Erythroblast (primary cell): ENCODE data around the gene LCTL.
A peak's percentile ranks its signal among the peaks of the same experiment; 100 is the strongest.

ENCODE experiments used
- DNase-seq, 2 experiments: peaks; one replicate each; lab custom pipeline; 2025; lab: John Stamatoyannopoulos, UW
- GATA1 ChIP-seq: IDR thresholded peaks from 2 replicates; pipeline ENCODE4 v1.6.1; 2011; ENCODE audit warnings: low read depth, mild to moderate bottlenecking, control low read depth, low read length, moderate library complexity
- POLR2A ChIP-seq: IDR thresholded peaks from 2 replicates; pipeline ENCODE4 v1.6.1; 2011; ENCODE audit warnings: mild to moderate bottlenecking, low read length

The LCTL gene

GRCh38 chr15:66565741-66566144 is at the start of gene LCTL:
LCTL (minus strand) TSS chr15:66565998; CDS start chr15:66565365, 633 bp downstream.
- no peak for DNase-seq
- no peak for TF ChIP-seq POLR2A
- TF ChIP-seq GATA1, result no peak

GRCh38 chr15:66614951-66615760 is 49.4 kb upstream of the LCTL start:
- no peak for DNase-seq
- TF ChIP-seq POLR2A (no peak), GATA1 (no peak)

- DNase-seq, result no peak
- TF ChIP-seq GATA1 (no peak), POLR2A (no peak)
Observed at GRCh38 chr15:66614456-66614855, 48.7 kb upstream of the LCTL start.

- DNase-seq, result no peak
- TF ChIP-seq POLR2A, result no peak
- TF ChIP-seq GATA1, result no peak
Observed at GRCh38 chr15:66613743-66614142, 47.9 kb upstream of the LCTL start.

GRCh38 chr15:66611257-66612053 is 45.7 kb upstream of the LCTL start:
- no peak for DNase-seq
- no peak for TF ChIP-seq POLR2A
- TF ChIP-seq GATA1, result no peak

GRCh38 chr15:66609876-66610275 is 44.1 kb upstream of the LCTL start:
- TF ChIP-seq GATA1 (no peak), POLR2A (no peak)
- no peak for DNase-seq

- no peak for TF ChIP-seq GATA1
- TF ChIP-seq POLR2A, result no peak
- peak in 1 of 2 experiments; percentile 50 for DNase-seq
Observed at GRCh38 chr15:66608881-66609280, 43.1 kb upstream of the LCTL start.

GRCh38 chr15:66608159-66608558 is 42.4 kb upstream of the LCTL start:
- no peak for DNase-seq
- TF ChIP-seq GATA1 (no peak), POLR2A (no peak)

- TF ChIP-seq GATA1 (no peak), POLR2A (no peak)
- DNase-seq, result peak; percentile 73 to 86
Observed at GRCh38 chr15:66603301-66604179, 37.7 kb upstream of the LCTL start.

GRCh38 chr15:66601521-66601920 is 35.7 kb upstream of the LCTL start:
- DNase-seq, result peak; percentile 54 to 76
- TF ChIP-seq GATA1 (no peak), POLR2A (no peak)

- DNase-seq, result no peak
- TF ChIP-seq GATA1 (no peak), POLR2A (no peak)
Observed at GRCh38 chr15:66600240-66600627, 34.4 kb upstream of the LCTL start.

GRCh38 chr15:66599536-66600239 is 33.9 kb upstream of the LCTL start:
- DNase-seq, result no peak
- TF ChIP-seq GATA1 (no peak), POLR2A (no peak)

- TF ChIP-seq GATA1 (no peak), POLR2A (no peak)
- DNase-seq, result no peak
Observed at GRCh38 chr15:66598095-66598815, 32.5 kb upstream of the LCTL start.
